Activated CD4-positive, alpha-beta T cell treated with anti-CD3 and anti-CD28 coated beads, Interleukin-2, amount 50 U/mL, for 16 hours (primary cell): ENCODE measurements around the gene GLG1.
A peak's percentile ranks its signal among the peaks of the same experiment; 100 is the strongest.
"Not testable (repeated sequence)": the region's sequence is repeated elsewhere in the genome, so short reads cannot be mapped to it uniquely, and the experiment has no call there.

Source experiments
- DNase-seq: peaks from one replicate; pipeline ENCODE4 v3.0.0-alpha.2; 2020

Gene GLG1

DNA sequence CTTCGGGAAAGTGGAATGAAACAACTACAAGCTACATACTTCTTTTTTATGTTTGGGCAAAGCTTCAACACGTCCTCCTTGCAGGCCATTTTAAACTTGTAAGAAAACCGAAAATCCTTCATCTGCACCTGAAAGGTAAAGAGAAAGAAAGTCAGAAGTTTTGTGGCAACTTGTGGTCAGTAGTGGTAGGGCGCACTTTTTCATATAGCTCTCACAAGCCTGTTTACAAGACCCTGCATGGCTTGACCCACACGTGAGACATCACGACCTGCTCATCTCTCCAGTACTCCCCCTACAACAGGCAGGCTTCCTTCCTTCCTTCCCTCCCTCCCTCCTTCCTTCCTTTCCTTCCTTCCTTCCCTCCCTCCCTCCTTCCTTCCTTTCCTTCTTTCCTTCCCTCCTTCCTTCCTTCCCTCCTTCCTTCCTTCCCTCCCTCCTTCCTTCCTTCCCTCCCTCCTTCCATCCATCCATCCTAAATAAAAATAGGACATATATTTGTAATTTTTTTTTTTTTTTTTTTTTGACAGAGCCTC, 136.9 kb downstream of the GLG1 start:
- no peak for DNase-seq

DNA sequence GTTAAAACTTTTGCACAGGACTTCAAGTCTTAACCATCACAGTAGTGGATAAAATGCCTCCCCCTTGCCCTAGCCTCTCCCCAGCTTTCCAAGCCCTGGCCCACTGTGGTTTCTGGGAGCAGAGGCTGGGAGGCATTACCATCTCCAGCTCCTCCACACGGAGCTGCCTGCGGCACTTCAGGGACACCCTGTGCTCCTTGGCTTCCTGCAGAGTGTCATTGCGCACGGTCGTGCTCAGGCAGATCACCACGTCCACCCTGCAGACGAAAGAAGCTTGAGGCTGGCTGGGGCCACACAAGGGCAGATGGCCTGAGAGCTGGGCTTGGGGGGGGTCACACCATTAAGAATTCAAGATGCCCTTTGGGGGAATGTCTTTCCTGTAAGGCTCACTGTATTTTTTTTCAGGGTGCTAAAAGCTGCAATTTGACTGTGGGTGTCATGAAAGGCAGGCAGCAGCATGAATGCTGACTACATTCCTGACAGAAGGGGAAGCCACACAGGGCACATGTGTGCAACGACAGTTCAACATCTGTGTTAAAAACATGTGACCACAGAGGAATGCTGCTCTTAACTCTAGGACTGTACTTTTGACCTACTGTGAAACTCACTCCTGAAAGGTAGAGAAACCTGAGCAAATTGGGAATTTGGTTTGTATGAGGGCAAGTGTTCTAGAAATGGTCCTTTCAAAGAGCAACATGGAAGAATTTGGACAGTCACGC, 137.9 kb downstream of the GLG1 start:
- no peak for DNase-seq

DNA sequence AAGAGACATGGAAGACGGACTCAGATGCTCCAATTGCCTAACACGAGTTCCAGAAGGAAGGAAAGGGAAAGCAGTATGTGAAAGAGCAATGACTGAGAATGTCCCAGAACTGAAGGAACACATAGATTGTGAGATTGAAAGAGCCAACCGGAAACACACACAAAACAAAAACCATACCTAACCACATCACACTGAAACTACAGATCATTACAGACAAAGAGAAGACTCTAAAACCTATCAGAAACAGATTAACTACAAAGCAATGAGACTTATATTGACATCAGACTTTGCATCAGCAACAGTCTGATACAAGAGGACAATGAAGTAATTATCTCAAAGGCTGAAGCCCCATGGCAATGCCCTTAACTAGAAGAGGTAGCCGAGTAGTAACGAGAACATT, 140.0 kb downstream of the GLG1 start:
- DNase-seq = peak; percentile 75

DNA sequence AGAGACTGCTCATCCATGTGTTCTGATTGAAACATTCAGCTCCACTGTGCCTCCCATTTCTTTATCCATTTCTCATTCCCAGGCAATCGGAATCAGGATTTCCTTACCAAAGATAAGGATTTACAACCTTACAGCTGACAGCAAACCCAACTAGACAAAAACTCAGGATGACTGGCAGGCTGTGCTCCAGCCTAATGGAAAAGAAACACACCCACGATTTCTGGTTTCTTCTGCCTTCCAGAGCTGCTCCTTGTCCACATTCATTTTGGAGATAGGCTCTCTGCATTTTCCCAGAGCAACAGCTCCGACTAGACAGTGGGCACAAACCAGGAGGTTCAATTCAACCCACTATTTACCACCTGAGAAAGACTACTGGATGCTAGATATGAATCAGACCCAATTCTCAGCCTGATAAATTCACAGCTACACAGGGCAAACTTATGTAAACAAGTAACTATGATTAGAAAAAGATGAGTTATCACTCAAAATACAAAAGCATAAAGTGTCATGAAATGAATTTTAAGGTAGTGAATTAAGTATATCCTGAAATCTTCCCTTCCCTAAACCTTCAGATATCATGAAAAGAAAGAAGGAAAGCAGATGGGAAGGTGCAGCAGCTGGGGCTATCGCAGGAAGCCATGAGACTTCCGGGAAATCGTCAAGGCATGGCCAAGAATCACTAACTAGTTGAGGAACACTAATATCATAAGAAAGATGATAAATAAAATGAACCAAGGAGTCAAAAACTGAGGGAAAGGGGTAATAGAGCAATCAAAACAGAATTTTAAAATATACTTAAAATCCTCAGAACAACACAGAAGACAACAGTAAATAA, 140.8 kb downstream of the GLG1 start:
- peak; percentile 14 for DNase-seq

DNA sequence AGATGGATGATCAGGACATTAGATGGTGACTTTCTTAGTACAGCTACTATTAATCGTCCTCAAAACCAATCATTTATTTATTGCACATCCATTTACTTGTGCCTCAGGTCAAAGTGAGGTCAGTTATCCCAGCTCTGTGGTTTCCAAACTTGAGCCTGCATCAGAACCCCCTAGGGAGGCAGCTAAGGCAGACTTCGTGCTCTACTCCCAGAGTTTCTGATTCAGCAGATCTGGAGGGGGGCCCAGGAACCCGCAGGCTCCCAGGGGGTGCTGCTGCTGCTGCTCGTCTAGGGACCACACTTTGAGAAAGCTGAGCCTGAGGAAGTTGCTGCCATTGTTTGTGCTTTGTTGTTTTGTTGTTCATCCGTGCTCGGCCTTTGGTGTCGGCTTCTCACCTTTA, 141.6 kb downstream of the GLG1 start:
- no peak for DNase-seq

DNA sequence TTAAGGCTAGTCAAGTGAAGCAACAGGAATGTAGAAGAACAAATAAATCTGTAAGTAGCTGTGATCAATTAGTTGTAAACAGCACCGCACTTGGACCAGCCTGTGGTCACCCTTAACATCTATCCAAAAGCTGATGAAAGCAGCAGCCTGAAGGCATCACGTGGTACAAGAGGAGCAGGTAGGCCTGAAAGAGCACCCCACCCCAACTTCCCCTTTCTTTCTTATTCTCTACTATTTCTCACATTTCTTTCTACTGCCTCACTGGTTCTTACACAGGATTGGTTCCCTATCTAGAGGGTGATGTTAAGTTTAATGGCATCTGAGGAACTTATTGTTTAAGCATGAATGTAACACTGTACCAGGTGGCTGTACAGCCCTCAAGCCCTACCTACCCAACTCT, 143.0 kb downstream of the GLG1 start:
- no peak for DNase-seq

DNA sequence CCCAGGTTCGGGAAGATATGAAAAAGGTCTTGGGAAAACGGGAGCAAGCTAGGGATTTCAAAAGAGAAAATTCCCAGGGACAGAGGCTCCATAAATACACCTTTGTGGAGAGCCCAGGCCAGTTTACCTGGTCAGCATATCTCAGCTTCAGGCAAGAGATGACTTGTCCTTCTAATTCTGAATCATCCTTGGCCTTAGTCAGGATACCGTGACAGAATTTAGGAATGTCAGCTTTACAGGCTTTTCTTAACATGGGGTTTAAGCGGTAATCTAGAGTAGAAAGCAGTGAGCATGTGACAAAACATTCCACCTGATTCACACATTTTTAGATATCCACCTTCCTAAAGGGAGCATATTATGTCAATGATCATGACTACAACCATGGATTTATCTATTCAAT, 144.6 kb downstream of the GLG1 start:
- no peak for DNase-seq

DNA sequence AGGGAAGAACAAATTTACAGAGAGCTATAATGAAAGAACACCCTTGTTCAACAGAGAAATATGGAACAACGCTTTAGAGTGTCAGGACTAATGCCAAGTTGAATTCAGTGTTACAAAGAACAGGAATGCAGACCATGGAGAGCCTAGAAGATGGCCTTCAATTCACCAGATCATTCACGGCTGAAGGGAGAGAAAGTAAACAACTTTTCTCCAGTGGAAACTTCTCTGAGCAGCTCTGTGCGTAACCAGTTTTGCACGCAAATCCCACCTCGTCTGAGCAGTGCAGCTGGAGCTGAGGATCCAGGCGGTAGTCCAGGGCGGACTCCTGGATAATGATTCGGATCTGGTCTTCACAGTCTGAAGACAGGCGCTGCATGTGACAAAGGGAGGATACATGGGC, 145.1 kb downstream of the GLG1 start:
- DNase-seq = no peak

DNA sequence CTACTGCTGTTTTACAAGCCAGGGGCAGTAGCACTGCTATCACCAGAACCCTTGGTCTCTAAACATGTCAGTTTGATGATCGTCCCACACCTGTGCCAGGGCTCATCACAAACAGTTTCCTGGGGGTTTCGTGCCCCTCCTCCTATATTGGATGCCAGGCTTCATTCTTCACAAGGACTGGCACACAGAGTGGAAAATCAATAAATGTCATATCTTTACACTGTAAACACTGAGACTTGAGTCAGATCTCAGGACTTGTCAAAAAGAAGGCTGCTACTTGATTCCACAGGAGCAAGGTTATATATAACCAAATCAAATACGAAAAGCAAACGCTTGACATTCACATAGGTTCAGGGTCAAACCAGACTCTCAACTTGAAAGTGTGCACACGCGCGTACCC, 146.4 kb downstream of the GLG1 start:
- no peak for DNase-seq

DNA sequence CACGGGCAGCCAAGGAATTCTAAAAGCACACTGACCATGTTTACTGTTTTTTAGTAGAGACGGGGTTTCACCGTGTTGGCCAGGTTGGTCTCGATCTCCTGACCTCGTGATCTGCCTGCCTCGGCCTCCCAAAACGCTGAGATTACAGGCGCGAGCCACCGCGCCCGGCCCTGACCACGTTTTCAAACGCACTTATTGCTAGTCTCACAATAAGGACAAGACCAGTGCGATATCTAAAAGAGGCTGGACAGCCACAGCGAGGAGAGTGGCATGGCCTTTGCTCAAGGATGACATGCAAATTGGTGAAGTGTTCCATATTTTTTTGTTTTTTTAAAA, 150.7 kb downstream of the GLG1 start:
- no peak for DNase-seq

DNA sequence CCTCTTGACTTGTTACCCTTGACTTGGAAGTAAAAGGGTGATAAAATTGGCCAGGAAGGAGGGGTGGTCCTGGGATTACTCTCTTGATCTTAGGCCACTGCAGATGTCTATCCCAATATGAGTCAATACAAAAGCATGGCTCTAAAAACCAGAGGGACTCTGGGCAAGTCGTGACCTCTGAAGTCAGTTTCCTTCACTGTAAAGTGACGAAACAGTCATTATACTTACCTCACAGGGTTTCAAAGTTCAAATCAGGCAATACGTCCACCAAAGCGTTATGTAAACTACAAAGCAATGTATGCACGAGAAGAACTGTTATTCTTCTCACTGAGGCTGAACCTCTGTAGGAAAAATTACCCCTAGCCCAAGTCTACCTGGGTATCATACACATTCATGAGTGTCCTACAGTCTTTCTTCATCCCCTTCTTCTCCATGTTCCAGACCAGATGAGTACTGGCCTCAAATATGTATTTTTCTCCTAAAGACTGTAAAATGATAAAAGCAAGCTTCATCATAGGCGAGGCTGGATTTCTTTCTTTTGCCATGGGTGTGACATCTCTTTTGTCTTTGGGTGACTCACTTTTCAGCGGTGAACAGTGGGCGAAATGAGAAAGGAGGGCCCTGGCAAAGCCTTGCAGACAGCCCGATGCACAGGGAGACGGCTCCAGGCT, 151.2 kb downstream of the GLG1 start:
- DNase-seq = no peak

DNA sequence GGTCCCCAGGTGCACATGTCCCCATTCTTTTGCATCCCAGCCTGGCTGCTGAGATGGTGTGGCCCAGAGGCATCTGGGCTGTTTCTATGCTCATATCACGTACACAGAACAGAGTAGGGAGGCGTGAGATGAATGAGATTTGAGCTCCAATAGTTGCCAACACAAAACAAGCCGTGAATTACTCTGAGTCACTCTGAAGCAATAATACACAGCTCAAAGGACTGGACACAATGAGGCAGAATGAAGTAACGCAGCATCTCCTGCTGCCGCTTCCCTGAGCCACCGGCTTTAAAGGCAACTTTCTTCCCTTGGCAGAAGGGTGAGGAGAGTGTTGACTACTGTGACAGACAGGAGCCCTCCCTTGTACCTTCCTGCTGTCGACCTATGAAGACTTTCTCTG, 151.7 kb downstream of the GLG1 start:
- DNase-seq = no peak

DNA sequence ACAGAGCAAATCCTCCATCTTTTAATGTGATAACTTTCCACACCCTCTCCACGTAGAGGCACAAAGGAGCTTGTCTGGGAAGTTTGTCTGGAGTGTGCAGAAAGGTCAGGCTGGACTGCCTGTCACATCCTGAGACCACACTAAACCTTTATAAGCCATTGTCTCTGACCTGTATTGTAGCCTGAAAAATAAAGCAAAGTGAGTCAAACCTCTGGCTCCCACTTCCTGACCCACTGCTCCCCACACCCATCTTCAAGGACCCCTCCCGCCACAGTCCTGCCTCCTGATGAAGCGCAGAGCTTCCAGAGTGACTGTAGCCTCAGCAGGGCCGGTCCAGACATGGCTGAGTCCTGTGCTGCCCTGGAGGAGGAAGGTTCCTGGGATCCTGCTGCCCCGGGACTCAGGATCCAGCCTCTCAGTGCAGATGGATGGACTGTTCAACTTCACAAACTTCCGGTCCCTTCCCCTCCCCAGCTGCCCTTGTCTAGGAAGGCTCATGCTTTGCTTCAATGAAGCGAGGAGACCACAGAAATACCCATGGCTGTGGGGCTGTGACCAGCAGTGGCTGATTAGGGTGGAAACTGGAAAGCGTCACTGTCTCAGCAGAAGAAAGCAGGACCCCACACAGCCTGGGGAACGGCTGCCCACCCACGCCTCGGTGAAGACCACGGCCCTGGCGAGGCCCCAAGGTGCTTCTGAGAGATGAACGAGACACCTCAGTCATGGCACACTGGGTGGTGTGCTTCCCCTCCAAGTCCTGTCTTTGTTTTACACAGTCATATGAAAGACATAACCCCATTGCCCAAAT, 154.8 kb downstream of the GLG1 start:
- no peak for DNase-seq

DNA sequence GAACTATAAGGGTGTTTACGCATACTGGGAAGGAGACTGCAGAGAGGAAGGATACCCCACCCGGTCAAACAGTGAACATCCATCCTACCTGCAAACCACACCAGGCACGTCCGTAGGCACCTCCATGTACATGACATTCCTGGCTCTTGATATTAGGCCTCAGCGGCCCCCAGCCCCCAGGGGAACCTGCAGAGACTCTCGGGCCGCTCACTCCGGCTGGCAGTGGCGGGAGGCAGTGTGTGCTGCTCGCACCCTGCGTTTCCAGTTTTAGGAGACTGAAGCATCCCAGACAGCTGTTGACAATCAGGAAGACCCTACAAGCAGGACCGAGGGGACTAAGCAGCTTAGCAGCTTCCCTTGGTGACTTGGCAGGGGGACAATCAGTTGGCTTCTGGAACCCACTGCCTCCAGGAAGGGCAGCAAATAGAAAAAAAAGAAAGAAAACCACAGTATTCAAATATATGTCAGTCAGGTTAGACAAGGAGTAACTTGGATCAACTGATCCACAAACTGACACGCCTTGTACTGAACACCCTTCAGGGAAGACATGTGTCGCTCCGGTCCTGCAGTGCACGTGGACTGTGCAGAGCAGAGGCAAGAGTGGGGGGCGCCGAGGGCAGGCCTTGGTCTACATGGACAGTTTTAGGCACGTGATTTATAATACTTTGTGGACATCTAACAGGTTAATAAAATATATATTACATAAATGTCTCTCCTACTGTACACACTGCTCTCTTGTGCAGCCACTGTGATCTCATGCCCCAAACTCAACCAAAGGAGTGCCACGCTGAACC, 155.8 kb downstream of the GLG1 start:
- DNase-seq = no peak

DNA sequence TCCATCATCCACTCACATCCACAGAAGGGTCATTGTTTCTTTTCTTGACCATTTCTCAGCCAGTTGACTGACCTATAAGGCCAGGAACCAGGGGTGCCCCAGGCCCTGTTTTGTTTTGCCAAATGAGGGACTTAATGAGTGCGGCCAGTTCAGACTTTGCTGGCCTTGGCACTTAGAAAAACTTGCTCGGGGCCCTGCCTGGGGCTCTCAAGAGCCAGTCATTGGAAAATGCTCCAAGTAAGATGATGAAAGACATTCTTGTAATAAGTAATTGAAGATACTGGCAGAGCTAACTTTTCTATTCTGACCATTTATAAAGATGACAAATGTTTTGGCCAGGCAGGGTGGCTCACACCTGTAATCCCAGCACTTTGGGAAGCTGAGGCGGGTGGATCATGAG, 156.7 kb downstream of the GLG1 start:
- DNase-seq = no peak

DNA sequence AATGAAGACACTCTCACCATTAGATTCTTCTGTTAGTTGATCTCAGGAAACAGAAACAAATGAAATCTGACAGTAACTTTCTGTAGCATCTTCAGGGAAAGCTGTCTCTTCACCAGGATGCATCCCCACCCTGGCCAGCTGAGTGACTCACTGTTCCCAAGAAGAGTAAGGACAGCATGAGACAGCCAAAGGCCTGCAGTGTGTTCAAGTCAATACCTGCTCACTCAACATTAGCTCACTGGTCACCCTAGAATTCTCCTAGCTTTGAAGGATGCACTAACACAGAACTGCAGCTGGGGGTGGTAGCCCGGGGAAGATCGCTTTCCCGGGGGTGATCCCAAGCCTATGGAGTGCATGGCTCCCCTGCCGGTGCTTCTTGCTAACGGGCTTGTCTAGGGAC, 157.4 kb downstream of the GLG1 start:
- DNase-seq = no peak

DNA sequence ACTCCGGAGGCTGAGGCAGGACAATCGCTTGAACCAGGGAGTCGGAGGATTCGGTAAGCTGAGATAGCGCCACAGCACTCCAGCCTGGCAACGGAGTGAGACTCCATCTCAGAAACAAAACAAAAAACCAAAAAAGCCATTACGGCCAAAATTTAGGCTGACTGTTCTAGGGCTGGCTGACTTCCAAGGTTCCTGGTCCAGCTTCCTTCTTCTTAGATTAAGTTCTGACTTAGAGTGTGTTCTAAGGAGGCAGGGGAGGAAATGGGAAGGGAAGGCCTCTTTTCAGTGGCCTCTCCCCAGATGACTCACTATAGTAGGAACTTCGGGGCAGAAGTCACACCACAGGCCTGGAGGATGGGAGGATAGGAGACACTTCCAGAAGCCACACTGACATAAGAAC, 157.9 kb downstream of the GLG1 start:
- no peak for DNase-seq

DNA sequence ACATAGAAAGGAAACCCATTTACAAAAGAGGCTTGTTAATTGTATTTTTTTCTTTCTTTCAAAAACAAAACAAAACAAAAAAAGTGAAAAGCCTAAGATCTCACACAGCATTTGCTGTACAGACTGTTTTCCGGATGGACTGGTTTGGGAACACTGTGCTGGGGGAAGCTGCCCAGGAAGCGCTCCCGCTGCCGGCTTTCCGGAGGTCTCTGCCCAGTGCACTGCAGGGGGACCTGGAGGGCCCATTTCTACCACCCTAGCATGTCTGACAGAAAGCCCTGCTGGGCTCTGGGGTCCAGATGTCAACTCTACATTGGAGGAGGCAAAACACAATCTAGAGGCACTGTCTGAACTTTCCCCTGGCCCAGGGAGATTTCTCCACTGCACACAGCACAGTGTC, 159.3 kb downstream of the GLG1 start:
- DNase-seq = no peak

DNA sequence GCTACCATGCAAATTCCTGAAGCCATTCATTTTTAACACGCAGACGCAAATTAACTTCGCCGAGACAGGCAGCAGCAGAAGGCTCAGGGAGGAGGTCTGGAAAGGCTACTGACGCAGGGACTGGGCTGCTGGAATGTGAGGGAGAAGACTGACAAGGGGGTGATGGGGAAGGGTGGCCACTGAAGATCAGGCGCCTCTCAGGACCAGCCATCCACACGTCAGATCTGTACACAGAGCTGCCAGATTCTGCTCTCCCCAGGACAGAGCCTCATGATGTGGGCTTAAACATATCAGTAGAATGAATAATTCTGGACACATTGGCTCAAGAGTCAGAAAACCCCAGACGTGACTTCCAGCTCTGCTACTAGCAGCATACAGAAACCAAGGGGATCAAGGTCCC, 160.0 kb downstream of the GLG1 start:
- DNase-seq = no peak

DNA sequence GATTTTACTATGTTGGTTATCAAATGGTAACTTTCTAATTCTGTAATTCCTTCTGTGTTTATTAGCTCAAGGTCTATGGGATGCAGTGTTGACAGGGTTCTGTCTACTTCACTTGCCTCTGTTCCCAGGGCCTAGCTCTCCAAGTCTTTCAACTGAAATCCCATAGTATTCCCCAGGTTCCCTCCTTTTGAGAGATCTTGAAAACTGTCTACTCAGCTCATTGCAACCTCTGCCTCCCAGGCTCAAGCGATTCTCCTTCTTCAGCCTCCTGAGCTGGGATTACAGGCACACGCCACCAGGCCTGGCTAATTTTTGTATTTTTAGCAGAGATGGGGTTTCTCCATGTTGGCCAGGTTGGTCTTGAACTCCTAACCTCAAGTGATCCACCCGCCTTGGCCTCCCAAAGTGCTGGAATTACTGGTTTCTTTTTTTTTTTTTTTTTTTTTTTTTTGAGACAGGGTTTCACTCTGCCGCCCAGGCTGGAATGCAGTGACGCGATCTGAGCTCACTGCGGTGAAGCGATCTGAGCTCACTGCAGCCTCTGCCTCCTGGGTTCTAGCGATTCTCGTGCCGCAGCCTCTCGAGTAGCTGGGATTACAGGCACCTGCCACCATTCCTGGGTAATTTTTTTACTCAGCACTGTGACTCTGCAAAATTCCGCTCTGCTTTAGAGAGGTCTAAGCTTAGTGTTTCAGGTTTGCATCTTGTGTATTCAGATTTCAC, 163.1 kb downstream of the GLG1 start:
- not testable (repeated sequence) for DNase-seq

DNA sequence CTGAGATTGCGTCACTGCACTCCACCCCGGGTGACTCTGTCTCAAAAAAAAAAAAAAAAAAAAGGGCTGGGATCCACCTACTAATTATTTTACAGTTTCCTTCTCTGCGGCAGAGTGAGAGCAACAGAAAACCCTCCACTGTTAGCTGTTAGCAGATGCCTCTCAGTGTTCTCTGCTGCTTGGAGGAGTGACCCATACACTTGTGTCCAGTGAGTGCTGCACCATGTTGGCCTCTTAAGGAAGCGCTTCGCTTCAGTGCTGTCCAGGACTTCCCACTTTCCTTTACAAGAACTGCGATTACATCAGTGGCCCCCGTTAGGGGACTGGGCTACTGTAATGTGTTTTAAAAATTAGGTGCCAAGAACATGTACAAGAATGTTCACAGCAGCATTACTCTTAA, 167.2 kb downstream of the GLG1 start:
- no peak for DNase-seq
